ENCODE data around the gene SYNRG.

DNA sequence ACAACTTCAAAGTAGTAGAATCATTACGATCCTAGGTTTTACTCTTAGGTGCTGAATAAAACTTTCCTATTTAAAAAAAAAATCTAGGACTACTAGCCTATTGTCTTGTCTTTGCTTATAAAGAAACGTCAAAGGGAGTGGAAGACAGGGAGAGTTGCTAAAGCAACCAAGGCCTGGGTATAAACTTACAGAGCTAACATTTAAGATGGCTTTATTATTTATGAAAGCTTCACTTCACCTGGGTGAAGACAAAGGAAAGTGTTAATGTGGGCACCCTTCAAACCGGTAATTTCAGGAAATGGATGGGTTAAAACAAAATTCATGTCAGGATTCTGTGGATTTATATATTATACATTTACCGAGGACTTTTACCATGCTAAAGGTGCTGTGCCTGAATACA, 117.1 kb downstream of the SYNRG start:
- TF ChIP-seq RXRA (CRISPR knock-in tag; IDR thresholded peaks at IDR 0.05) (no peak), SPEN (CRISPR knock-in tag; IDR thresholded peaks at IDR 0.05; ENCODE audit: low read depth) (no peak)
- TF ChIP-seq, protein P1, sequence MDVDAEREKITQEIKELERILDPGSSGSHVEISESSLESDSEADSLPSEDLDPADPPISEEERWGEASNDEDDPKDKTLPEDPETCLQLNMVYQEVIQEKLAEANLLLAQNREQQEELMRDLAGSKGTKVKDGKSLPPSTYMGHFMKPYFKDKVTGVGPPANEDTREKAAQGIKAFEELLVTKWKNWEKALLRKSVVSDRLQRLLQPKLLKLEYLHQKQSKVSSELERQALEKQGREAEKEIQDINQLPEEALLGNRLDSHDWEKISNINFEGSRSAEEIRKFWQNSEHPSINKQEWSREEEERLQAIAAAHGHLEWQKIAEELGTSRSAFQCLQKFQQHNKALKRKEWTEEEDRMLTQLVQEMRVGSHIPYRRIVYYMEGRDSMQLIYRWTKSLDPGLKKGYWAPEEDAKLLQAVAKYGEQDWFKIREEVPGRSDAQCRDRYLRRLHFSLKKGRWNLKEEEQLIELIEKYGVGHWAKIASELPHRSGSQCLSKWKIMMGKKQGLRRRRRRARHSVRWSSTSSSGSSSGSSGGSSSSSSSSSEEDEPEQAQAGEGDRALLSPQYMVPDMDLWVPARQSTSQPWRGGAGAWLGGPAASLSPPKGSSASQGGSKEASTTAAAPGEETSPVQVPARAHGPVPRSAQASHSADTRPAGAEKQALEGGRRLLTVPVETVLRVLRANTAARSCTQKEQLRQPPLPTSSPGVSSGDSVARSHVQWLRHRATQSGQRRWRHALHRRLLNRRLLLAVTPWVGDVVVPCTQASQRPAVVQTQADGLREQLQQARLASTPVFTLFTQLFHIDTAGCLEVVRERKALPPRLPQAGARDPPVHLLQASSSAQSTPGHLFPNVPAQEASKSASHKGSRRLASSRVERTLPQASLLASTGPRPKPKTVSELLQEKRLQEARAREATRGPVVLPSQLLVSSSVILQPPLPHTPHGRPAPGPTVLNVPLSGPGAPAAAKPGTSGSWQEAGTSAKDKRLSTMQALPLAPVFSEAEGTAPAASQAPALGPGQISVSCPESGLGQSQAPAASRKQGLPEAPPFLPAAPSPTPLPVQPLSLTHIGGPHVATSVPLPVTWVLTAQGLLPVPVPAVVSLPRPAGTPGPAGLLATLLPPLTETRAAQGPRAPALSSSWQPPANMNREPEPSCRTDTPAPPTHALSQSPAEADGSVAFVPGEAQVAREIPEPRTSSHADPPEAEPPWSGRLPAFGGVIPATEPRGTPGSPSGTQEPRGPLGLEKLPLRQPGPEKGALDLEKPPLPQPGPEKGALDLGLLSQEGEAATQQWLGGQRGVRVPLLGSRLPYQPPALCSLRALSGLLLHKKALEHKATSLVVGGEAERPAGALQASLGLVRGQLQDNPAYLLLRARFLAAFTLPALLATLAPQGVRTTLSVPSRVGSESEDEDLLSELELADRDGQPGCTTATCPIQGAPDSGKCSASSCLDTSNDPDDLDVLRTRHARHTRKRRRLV (CRISPR knock-in tag; IDR thresholded peaks at IDR 0.05): no peak
- TF ChIP-seq, protein P2, sequence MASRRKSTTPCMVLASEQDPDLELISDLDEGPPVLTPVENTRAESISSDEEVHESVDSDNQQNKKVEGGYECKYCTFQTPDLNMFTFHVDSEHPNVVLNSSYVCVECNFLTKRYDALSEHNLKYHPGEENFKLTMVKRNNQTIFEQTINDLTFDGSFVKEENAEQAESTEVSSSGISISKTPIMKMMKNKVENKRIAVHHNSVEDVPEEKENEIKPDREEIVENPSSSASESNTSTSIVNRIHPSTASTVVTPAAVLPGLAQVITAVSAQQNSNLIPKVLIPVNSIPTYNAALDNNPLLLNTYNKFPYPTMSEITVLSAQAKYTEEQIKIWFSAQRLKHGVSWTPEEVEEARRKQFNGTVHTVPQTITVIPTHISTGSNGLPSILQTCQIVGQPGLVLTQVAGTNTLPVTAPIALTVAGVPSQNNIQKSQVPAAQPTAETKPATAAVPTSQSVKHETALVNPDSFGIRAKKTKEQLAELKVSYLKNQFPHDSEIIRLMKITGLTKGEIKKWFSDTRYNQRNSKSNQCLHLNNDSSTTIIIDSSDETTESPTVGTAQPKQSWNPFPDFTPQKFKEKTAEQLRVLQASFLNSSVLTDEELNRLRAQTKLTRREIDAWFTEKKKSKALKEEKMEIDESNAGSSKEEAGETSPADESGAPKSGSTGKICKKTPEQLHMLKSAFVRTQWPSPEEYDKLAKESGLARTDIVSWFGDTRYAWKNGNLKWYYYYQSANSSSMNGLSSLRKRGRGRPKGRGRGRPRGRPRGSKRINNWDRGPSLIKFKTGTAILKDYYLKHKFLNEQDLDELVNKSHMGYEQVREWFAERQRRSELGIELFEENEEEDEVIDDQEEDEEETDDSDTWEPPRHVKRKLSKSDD (CRISPR knock-in tag; IDR thresholded peaks at IDR 0.05; ENCODE audit: low read depth): no peak
- TF ChIP-seq, protein P3, sequence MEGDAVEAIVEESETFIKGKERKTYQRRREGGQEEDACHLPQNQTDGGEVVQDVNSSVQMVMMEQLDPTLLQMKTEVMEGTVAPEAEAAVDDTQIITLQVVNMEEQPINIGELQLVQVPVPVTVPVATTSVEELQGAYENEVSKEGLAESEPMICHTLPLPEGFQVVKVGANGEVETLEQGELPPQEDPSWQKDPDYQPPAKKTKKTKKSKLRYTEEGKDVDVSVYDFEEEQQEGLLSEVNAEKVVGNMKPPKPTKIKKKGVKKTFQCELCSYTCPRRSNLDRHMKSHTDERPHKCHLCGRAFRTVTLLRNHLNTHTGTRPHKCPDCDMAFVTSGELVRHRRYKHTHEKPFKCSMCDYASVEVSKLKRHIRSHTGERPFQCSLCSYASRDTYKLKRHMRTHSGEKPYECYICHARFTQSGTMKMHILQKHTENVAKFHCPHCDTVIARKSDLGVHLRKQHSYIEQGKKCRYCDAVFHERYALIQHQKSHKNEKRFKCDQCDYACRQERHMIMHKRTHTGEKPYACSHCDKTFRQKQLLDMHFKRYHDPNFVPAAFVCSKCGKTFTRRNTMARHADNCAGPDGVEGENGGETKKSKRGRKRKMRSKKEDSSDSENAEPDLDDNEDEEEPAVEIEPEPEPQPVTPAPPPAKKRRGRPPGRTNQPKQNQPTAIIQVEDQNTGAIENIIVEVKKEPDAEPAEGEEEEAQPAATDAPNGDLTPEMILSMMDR (CRISPR knock-in tag; IDR thresholded peaks at IDR 0.05): no peak

Measured in HepG2 (cell line).